ENCODE results near the gene NRG3.

DNA sequence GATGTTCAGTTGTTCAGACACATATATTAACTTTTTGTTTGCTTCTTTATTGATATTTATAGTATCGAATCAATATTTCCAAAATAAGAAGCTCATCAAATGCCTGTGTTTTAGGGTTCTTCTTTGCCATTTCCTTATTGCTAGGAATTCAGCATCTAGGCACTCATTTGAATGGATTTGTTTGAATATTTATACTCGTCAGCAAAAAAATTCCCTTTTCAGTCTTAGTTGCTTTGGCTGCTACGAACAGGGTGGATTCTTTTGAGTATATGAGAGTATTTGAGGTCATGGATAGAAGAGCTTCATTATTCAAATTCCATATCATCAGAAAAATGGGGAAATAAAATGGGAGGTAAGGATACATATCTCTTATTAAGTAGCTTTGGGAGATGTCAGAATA lies 706.9 kb downstream of the NRG3 start:
- TF ChIP-seq POLR2A (IDR thresholded peaks at IDR 0.05) (no peak), CTCF (IDR thresholded peaks at IDR 0.05) (no peak)

Data from tibial nerve (tissue), 3 donors.